HEK293 (cell line): Measurements from ENCODE around the gene PCDHAC2.

ENCODE experiments used
- KLF1 ChIP-seq: fragments of 450-650 bp; formaldehyde crosslinking; IDR thresholded peaks from 2 replicates; pipeline ENCODE4 v1.5.1; 2016; ENCODE audit warnings: missing biosample characterization, missing genetic modification characterization
- KLF16 ChIP-seq: fragments of 450-650 bp; formaldehyde crosslinking; IDR thresholded peaks from 2 replicates; pipeline ENCODE4 v1.5.1; 2017; ENCODE audit warnings: missing biosample characterization, missing genetic modification characterization
- KLF7 ChIP-seq: fragments of 450-650 bp; formaldehyde crosslinking; IDR thresholded peaks from 2 replicates; pipeline ENCODE4 v1.5.1; 2016; ENCODE audit warnings: missing biosample characterization, missing genetic modification characterization, borderline replicate concordance
- MEIS1 ChIP-seq: sonication (generic); formaldehyde crosslinking; IDR thresholded peaks from 2 replicates; pipeline ENCODE4 v1.8.1; 2022; ENCODE audit warnings: missing genetic modification reagents, mild to moderate bottlenecking, borderline replicate concordance
- MZF1 ChIP-seq: fragments of 450-650 bp; formaldehyde crosslinking; IDR thresholded peaks from 2 replicates; pipeline ENCODE4 v1.5.1; 2017; ENCODE audit warnings: missing biosample characterization, missing genetic modification characterization, borderline replicate concordance
- OVOL3 ChIP-seq: fragments of 450-650 bp; formaldehyde crosslinking; IDR thresholded peaks from 2 replicates; pipeline ENCODE4 v1.5.1; 2016; ENCODE audit warnings: missing biosample characterization, missing genetic modification characterization
- SP7 ChIP-seq: fragments of 450-650 bp; formaldehyde crosslinking; IDR thresholded peaks from 2 replicates; pipeline ENCODE4 v1.5.1; 2016; ENCODE audit warnings: missing biosample characterization, missing genetic modification characterization
- TRIM28 ChIP-seq: IDR thresholded peaks from 2 replicates; pipeline ENCODE4 v1.6.1; 2011; ENCODE audit warnings: low read length, control low read depth, borderline replicate concordance
- ZBTB1 ChIP-seq: fragments of 450-650 bp; formaldehyde crosslinking; IDR thresholded peaks from 2 replicates; pipeline ENCODE4 v1.5.1; 2016; ENCODE audit warnings: missing biosample characterization, missing genetic modification characterization
- ZBTB21 ChIP-seq: fragments of 450-650 bp; formaldehyde crosslinking; IDR thresholded peaks from 2 replicates; pipeline ENCODE4 v1.5.1; 2017; ENCODE audit warnings: missing biosample characterization, missing genetic modification characterization
- ZBTB8A ChIP-seq: fragments of 450-650 bp; formaldehyde crosslinking; IDR thresholded peaks from 2 replicates; pipeline ENCODE4 v1.5.1; 2016; ENCODE audit warnings: missing biosample characterization, missing genetic modification characterization
- ZNF138 ChIP-seq: fragments of 450-650 bp; formaldehyde crosslinking; IDR thresholded peaks from 2 replicates; pipeline ENCODE4 v1.5.1; 2016; ENCODE audit warnings: missing biosample characterization, missing genetic modification characterization, borderline replicate concordance
- ZNF221 ChIP-seq: fragments of 450-650 bp; formaldehyde crosslinking; IDR thresholded peaks from 2 replicates; pipeline ENCODE4 v1.5.1; 2017; ENCODE audit warnings: missing biosample characterization, missing genetic modification characterization, borderline replicate concordance
- ZNF223 ChIP-seq: fragments of 450-650 bp; formaldehyde crosslinking; IDR thresholded peaks from 2 replicates; pipeline ENCODE4 v1.5.1; 2016; ENCODE audit warnings: missing biosample characterization, missing genetic modification characterization
- ZNF274 ChIP-seq, 2 experiments: fragments of 200-500 bp in 1 of 2; fragments of 450-650 bp in 1 of 2; sonication (Bioruptor generic) in 1 of 2; formaldehyde crosslinking in 1 of 2; IDR thresholded peaks; 2 replicates each; pipeline versions ENCODE4 v1.5.1 to v1.6.1; 2014 to 2016; ENCODE audit warnings: borderline replicate concordance in 1 of 2, inconsistent platforms in 1 of 2, low read length in 1 of 2, missing biosample characterization in 1 of 2, missing genetic modification characterization in 1 of 2
- ZNF324 ChIP-seq: fragments of 450-650 bp; formaldehyde crosslinking; IDR thresholded peaks from 2 replicates; pipeline ENCODE4 v1.5.1; 2016; ENCODE audit warnings: missing biosample characterization, missing genetic modification characterization
- ZNF335 ChIP-seq: fragments of 450-650 bp; formaldehyde crosslinking; conservative IDR thresholded peaks from 2 replicates; pipeline ENCODE4 v1.5.1; 2016; ENCODE audit warnings: missing biosample characterization, missing genetic modification characterization
- ZNF394 ChIP-seq: fragments of 450-650 bp; formaldehyde crosslinking; IDR thresholded peaks from 2 replicates; pipeline ENCODE4 v1.5.1; 2016; ENCODE audit warnings: missing biosample characterization, missing genetic modification characterization, mild to moderate bottlenecking, moderate library complexity, borderline replicate concordance
- ZNF416 ChIP-seq: fragments of 450-650 bp; formaldehyde crosslinking; IDR thresholded peaks from 2 replicates; pipeline ENCODE4 v1.5.1; 2016; ENCODE audit warnings: missing biosample characterization, missing genetic modification characterization
- ZNF544 ChIP-seq: fragments of 450-650 bp; formaldehyde crosslinking; IDR thresholded peaks from 2 replicates; pipeline ENCODE4 v1.5.0; 2017; ENCODE audit warnings: missing biosample characterization, missing genetic modification characterization
- ZNF600 ChIP-seq: fragments of 450-650 bp; formaldehyde crosslinking; IDR thresholded peaks from 2 replicates; pipeline ENCODE4 v1.5.1; 2016; ENCODE audit warnings: missing biosample characterization, missing genetic modification characterization
- ZNF747 ChIP-seq: fragments of 450-650 bp; formaldehyde crosslinking; IDR thresholded peaks from 2 replicates; pipeline ENCODE4 v1.5.1; 2016; ENCODE audit warnings: missing biosample characterization, missing genetic modification characterization
- ZNF76 ChIP-seq: fragments of 450-650 bp; formaldehyde crosslinking; IDR thresholded peaks from 2 replicates; pipeline ENCODE4; 2016; ENCODE audit warnings: low read depth, missing biosample characterization, missing genetic modification characterization, borderline replicate concordance
- ZNF837 ChIP-seq: fragments of 450-650 bp; formaldehyde crosslinking; IDR thresholded peaks from 2 replicates; pipeline ENCODE4 v1.5.1; 2016; ENCODE audit warnings: missing biosample characterization, missing genetic modification characterization
- TF ChIP-seq, protein P1 (sequence below): fragments of 450-650 bp; formaldehyde crosslinking; IDR thresholded peaks from 2 replicates; pipeline ENCODE4 v1.5.1; 2016; ENCODE audit warnings: missing biosample characterization, missing genetic modification characterization
- TF ChIP-seq, protein P2 (sequence below): sonication (generic); formaldehyde crosslinking; IDR thresholded peaks from 2 replicates; pipeline ENCODE4 v1.8.1; 2022; ENCODE audit warnings: mild to moderate bottlenecking, moderate library complexity, missing genetic modification reagents
- TF ChIP-seq, protein P3 (sequence below): fragments of 450-650 bp; formaldehyde crosslinking; IDR thresholded peaks from 2 replicates; pipeline ENCODE4 v1.5.1; 2017; ENCODE audit warnings: missing biosample characterization, missing genetic modification characterization
- TF ChIP-seq, protein P4 (sequence below): fragments of 450-650 bp; formaldehyde crosslinking; IDR thresholded peaks from 2 replicates; pipeline ENCODE4 v1.5.1; 2016; ENCODE audit warnings: missing biosample characterization, missing genetic modification characterization
- TF ChIP-seq, protein P5 (sequence below): fragments of 450-650 bp; formaldehyde crosslinking; IDR thresholded peaks from 2 replicates; pipeline ENCODE4 v1.5.1; 2016; ENCODE audit warnings: missing biosample characterization, missing genetic modification characterization
- TF ChIP-seq, protein P6 (sequence below): fragments of 450-650 bp; IDR thresholded peaks from 2 replicates; pipeline ENCODE4 v1.5.1; 2018; ENCODE audit warnings: missing biosample characterization, missing genetic modification characterization

Gene PCDHAC2

DNA sequence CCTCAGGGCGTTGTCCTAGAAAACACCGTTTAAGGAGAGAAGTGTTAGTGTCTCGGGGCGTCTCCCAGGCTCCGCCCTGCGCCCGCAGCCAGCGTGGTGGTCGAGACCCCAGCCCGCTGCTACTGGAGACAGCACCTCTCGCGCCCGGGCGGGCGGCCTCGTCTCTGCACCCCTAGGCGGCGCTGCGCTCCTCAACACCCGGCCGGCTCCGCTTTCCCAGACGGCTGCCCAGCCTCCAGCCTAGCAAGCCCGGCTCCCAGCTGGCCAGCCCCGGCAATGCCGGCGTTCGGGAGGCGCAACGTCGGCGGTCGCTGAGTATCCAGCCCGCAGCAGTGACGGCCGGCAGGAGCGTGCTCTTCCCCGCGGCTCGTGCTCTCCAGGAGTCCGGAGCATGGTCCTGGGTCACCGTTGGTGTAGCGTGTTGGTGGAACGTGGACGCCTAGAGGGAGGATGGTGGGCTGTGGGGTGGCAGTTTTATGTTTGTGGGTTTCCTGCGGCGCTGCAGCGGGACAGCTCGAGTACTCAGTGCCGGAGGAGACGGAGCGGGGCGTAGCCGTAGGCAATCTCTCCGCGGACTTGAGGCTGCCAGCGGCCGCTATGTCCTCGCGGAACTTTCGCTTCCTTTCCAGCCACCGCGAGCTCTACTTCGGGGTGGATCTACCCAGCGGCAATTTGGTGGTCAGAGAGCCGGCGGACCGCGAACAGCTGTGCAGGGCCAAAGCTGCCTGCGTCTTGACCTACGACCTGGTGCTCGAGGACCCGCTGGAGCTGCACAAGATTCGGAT lies 39.6 kb upstream of the PCDHAC2 start (continued):
- TF ChIP-seq, protein P1, sequence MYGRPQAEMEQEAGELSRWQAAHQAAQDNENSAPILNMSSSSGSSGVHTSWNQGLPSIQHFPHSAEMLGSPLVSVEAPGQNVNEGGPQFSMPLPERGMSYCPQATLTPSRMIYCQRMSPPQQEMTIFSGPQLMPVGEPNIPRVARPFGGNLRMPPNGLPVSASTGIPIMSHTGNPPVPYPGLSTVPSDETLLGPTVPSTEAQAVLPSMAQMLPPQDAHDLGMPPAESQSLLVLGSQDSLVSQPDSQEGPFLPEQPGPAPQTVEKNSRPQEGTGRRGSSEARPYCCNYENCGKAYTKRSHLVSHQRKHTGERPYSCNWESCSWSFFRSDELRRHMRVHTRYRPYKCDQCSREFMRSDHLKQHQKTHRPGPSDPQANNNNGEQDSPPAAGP (tag by site-specific recombination) = peak; percentile 64; the same call in 1 of the 2 replicates
- TF ChIP-seq ZNF837 (tag by site-specific recombination) = no peak
- TF ChIP-seq OVOL3 (tag by site-specific recombination) = no peak
- TF ChIP-seq ZNF394 (tag by site-specific recombination) = peak; percentile 46; the same call in 1 of the 2 replicates
- no peak for TF ChIP-seq ZNF544 (tag by site-specific recombination)
- TF ChIP-seq, protein P2, sequence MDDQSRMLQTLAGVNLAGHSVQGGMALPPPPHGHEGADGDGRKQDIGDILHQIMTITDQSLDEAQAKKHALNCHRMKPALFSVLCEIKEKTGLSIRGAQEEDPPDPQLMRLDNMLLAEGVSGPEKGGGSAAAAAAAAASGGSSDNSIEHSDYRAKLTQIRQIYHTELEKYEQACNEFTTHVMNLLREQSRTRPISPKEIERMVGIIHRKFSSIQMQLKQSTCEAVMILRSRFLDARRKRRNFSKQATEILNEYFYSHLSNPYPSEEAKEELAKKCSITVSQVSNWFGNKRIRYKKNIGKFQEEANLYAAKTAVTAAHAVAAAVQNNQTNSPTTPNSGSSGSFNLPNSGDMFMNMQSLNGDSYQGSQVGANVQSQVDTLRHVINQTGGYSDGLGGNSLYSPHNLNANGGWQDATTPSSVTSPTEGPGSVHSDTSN (CRISPR knock-in tag) = peak; percentile 18; the same call in 1 of the 2 replicates
- TF ChIP-seq, protein P3, sequence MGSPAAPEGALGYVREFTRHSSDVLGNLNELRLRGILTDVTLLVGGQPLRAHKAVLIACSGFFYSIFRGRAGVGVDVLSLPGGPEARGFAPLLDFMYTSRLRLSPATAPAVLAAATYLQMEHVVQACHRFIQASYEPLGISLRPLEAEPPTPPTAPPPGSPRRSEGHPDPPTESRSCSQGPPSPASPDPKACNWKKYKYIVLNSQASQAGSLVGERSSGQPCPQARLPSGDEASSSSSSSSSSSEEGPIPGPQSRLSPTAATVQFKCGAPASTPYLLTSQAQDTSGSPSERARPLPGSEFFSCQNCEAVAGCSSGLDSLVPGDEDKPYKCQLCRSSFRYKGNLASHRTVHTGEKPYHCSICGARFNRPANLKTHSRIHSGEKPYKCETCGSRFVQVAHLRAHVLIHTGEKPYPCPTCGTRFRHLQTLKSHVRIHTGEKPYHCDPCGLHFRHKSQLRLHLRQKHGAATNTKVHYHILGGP (tag by site-specific recombination) = no peak
- 0 out of 2 replicates have a peak, but pooled peaks have one; percentile 7 for TF ChIP-seq ZNF223
- no peak for TF ChIP-seq TRIM28
- peak; percentile 50 for TF ChIP-seq ZNF335 (tag by site-specific recombination)
- no peak for TF ChIP-seq ZBTB1 (tag by site-specific recombination)
- no peak for TF ChIP-seq KLF16
- TF ChIP-seq ZNF747 (tag by site-specific recombination) = no peak
- TF ChIP-seq, protein P4, sequence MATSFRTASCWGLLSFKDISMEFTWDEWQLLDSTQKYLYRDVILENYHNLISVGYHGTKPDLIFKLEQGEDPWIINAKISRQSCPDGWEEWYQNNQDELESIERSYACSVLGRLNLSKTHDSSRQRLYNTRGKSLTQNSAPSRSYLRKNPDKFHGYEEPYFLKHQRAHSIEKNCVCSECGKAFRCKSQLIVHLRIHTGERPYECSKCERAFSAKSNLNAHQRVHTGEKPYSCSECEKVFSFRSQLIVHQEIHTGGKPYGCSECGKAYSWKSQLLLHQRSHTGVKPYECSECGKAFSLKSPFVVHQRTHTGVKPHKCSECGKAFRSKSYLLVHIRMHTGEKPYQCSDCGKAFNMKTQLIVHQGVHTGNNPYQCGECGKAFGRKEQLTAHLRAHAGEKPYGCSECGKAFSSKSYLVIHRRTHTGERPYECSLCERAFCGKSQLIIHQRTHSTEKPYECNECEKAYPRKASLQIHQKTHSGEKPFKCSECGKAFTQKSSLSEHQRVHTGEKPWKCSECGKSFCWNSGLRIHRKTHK (tag by site-specific recombination) = no peak
- TF ChIP-seq, protein P5, sequence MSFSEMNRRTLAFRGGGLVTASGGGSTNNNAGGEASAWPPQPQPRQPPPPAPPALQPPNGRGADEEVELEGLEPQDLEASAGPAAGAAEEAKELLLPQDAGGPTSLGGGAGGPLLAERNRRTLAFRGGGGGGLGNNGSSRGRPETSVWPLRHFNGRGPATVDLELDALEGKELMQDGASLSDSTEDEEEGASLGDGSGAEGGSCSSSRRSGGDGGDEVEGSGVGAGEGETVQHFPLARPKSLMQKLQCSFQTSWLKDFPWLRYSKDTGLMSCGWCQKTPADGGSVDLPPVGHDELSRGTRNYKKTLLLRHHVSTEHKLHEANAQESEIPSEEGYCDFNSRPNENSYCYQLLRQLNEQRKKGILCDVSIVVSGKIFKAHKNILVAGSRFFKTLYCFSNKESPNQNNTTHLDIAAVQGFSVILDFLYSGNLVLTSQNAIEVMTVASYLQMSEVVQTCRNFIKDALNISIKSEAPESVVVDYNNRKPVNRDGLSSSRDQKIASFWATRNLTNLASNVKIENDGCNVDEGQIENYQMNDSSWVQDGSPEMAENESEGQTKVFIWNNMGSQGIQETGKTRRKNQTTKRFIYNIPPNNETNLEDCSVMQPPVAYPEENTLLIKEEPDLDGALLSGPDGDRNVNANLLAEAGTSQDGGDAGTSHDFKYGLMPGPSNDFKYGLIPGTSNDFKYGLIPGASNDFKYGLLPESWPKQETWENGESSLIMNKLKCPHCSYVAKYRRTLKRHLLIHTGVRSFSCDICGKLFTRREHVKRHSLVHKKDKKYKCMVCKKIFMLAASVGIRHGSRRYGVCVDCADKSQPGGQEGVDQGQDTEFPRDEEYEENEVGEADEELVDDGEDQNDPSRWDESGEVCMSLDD (tag by site-specific recombination) = peak; percentile 70; the same call in 1 of the 2 replicates
- TF ChIP-seq, protein P6, sequence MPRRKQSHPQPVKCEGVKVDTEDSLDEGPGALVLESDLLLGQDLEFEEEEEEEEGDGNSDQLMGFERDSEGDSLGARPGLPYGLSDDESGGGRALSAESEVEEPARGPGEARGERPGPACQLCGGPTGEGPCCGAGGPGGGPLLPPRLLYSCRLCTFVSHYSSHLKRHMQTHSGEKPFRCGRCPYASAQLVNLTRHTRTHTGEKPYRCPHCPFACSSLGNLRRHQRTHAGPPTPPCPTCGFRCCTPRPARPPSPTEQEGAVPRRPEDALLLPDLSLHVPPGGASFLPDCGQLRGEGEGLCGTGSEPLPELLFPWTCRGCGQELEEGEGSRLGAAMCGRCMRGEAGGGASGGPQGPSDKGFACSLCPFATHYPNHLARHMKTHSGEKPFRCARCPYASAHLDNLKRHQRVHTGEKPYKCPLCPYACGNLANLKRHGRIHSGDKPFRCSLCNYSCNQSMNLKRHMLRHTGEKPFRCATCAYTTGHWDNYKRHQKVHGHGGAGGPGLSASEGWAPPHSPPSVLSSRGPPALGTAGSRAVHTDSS (tag by site-specific recombination) = no peak
- no peak for TF ChIP-seq ZBTB21 (tag by site-specific recombination)
- peak; percentile 35; the same call in 1 of the 2 replicates for TF ChIP-seq SP7 (tag by site-specific recombination)
- no peak for TF ChIP-seq ZNF274 (IDR thresholded peaks at IDR 0.05; ENCODE audit: low read length)
- no peak for TF ChIP-seq ZNF274 (tag by site-specific recombination; IDR thresholded peaks at IDR 0.05; ENCODE audit: borderline replicate concordance)
- peak; percentile 17; the same call in 1 of the 2 replicates for TF ChIP-seq KLF7
- TF ChIP-seq KLF1 = peak; percentile 91
- no peak for TF ChIP-seq ZNF416 (tag by site-specific recombination)
- 0 out of 2 replicates have a peak, but pooled peaks have one; percentile 15 for TF ChIP-seq ZNF76 (tag by site-specific recombination)
- TF ChIP-seq ZNF600 = peak; percentile 92
- 0 out of 2 replicates have a peak, but pooled peaks have one; percentile 24 for TF ChIP-seq ZNF324 (tag by site-specific recombination)
- peak; percentile 82 for TF ChIP-seq ZBTB8A (tag by site-specific recombination)
- TF ChIP-seq ZNF221 (tag by site-specific recombination) = no peak
- TF ChIP-seq MZF1 (tag by site-specific recombination) = no peak
- TF ChIP-seq MEIS1 (CRISPR knock-in tag) = no peak
- no peak for TF ChIP-seq ZNF138
